Neuron (in vitro differentiated cells): ENCODE results near the gene KDM8.
"Not testable (repeated sequence)": the region's sequence is repeated elsewhere in the genome, so short reads cannot be mapped to it uniquely, and the experiment has no call there.

Experiments
- H2AFZ ChIP-seq: one replicate; pipeline ENCODE4 v1.6.1; 2013; ENCODE audit warnings: low read depth, mild to moderate bottlenecking, inconsistent platforms, low read length, moderate library complexity
- H3K27me3 ChIP-seq: one replicate; pipeline ENCODE4 v1.6.1; 2013; ENCODE audit warnings: low read length; ENCODE audit not compliant: insufficient read depth
- H3K36me3 ChIP-seq: one replicate; pipeline ENCODE4 v1.6.1; 2013; ENCODE audit warnings: low read length; ENCODE audit not compliant: insufficient read depth
- H3K4me1 ChIP-seq: one replicate; pipeline ENCODE4 v1.6.1; 2013; ENCODE audit warnings: low read length; ENCODE audit not compliant: insufficient read depth
- H3K4me3 ChIP-seq: 2 replicates; pipeline ENCODE4 v1.5.1; 2013; ENCODE audit warnings: mild to moderate bottlenecking, low read length, moderate library complexity
- H3K9me3 ChIP-seq: one replicate; pipeline ENCODE4 v1.6.1; 2013; ENCODE audit warnings: low read length

The KDM8 gene

DNA sequence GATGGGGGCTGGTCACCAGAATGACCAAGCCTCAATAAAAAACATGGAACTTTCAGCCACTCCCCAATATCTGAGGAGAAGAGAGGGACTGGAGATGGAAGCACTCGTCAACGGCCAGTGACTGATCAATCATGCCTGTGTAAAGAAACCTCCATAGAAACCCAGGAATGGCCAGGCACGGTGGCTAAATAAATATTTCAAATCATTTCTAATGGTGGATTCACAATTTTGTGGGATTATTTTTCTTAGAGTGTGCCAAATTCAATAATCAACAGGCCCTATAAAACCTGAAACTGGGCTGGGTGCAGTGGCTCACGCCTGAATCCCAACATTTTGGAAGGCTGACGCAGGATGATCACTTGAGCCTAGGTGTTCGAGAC, 48.9 kb downstream of the KDM8 start:
- Histone ChIP-seq H2AFZ (no peak overlapping the region), H3K9me3 (no peaks in the 10 kb centered on the region), H3K4me3 (no peak overlapping the region), H3K27me3 (no peaks in the 10 kb centered on the region), H3K36me3 (peaks cover 29% of the 10 kb centered on the region), H3K4me1 (no peaks in the 10 kb centered on the region)

DNA sequence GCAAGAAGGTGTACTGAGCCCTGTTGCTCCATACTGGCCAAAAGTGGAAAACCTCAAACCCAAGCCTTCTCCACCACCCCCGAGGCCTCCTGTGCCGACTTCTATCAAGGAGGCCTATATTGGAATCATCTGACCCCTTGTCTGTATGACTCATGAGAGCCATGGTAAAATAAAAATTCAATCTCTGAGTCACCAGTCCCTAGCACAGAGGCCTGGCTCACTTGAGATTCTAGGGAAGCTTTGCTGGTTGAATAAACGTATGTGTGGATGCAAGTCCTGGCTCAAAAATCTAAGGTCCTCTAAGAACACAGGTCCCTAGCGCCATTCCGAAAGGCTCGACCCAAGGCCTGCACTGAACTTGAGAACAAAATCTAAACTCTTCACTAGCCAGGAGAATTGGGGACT, 50.2 kb downstream of the KDM8 start:
- Histone ChIP-seq H3K36me3 (peaks cover 32% of the 10 kb centered on the region), H3K4me3 (no peak overlapping the region), H3K27me3 (no peaks in the 10 kb centered on the region), H3K4me1 (no peaks in the 10 kb centered on the region), H3K9me3 (no peaks in the 10 kb centered on the region), H2AFZ (no peak overlapping the region)

DNA sequence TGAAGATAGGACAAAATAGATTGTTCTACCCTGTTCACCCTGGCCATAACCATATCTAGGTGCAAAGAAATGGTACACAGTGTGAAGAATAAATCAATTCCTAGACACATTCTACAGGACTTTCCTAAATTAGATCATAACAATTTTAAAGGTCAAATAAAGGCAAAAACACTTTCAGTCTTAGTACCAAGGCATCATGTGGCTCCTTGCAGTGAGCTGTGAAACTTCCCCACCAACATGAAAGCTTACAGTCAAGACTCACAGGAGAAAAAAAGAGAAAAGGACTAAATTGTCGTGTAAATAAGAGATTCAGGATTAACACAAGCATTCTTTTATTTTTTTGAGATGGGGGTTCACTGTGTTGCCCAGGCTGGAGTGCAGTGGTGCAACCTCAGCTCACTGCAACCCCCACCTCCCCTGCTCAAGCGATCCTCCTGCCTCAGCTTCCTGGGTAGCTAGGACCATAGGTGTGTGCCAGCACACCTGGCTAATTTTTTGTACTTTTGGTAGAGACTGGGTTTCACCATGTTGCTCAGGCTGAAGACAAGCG, 51.0 kb downstream of the KDM8 start:
- H3K9me3 ChIP-seq = no peaks in the 10 kb centered on the region
- no peak overlapping the region for H2AFZ ChIP-seq
- no peaks in the 10 kb centered on the region for H3K27me3 ChIP-seq

GRCh38 chr16:27256861-27257260, 53.5 kb downstream of the KDM8 start:
- no peak overlapping the region for H2AFZ ChIP-seq
- H3K36me3 ChIP-seq = peaks cover 32% of the 10 kb centered on the region
- no peaks in the 10 kb centered on the region for H3K9me3 ChIP-seq
- H3K4me3 ChIP-seq = no peak overlapping the region
- H3K27me3 ChIP-seq = no peaks in the 10 kb centered on the region
- peaks cover 9% of the 10 kb centered on the region for H3K4me1 ChIP-seq

More for the DNA sequence above, 51.0 kb downstream of the KDM8 start:
- Histone ChIP-seq H3K4me3 (no peak overlapping the region), H3K36me3 (peaks cover 32% of the 10 kb centered on the region), H3K4me1 (peaks cover 3% of the 10 kb centered on the region)

DNA sequence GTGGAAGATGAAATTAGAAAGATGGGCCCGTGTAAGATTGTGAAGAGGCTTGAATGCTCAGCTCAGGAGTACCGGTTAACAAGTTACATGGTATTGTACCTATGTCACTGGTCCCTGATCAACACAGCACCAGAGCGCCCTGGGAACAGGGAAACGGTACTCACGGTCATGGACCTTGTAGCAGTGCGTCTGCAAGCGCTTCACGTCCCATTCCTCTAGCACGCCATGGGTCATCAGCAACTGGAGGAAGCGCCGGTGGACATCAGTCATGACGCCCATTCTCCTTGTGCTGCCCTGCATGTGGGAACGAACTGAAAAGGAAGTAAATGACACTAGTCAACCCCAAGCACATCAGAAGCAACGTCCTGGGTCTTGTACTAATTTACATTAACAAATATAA, 53.9 kb downstream of the KDM8 start:
- Histone ChIP-seq H3K9me3 (no peaks in the 10 kb centered on the region), H3K4me3 (no peak overlapping the region), H3K36me3 (peaks cover 29% of the 10 kb centered on the region), H3K27me3 (no peaks in the 10 kb centered on the region), H2AFZ (no peak overlapping the region), H3K4me1 (peaks cover 9% of the 10 kb centered on the region)

- H3K4me1 ChIP-seq = peaks cover 9% of the 10 kb centered on the region
- H3K9me3 ChIP-seq = no peaks in the 10 kb centered on the region
- H3K36me3 ChIP-seq = peaks cover 26% of the 10 kb centered on the region
- H3K27me3 ChIP-seq = no peaks in the 10 kb centered on the region
- no peak overlapping the region for H2AFZ ChIP-seq
- H3K4me3 ChIP-seq = no peak overlapping the region
These were observed 55.0 kb downstream of the KDM8 start for GRCh38 chr16:27258241-27258734.

- Histone ChIP-seq H2AFZ (no peak overlapping the region), H3K36me3 (peaks cover 26% of the 10 kb centered on the region), H3K4me3 (no peak overlapping the region), H3K27me3 (no peaks in the 10 kb centered on the region), H3K9me3 (no peaks in the 10 kb centered on the region), H3K4me1 (peaks cover 9% of the 10 kb centered on the region)
These were observed 56.4 kb downstream of the KDM8 start for GRCh38 chr16:27259710-27260109.

DNA sequence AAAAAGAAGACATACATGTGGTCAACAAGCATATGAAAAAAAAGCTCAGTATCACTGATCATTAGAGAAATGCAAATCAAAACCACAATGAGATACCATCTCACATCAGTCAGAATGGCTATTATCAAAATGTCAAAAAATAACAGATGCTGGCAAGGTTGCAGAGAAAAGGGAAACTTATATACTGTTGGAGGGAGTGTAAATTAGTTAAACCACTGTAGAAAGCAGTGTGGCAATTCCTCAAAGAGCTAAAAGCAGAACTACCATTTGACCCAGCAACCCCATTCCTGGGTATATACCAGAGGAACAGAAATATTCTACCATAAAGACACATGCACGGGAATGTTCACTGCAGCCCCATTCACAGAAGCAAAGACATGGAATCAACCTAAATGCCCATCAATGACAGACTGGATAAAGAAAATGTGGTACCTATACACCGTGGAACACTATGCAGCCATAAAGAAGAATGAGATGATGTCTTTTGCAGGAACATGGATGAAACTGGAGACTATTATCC, 59.6 kb downstream of the KDM8 start:
- peaks cover 11% of the 10 kb centered on the region for H3K4me1 ChIP-seq
- not testable (repeated sequence) for H3K9me3 ChIP-seq, H3K27me3 ChIP-seq

DNA sequence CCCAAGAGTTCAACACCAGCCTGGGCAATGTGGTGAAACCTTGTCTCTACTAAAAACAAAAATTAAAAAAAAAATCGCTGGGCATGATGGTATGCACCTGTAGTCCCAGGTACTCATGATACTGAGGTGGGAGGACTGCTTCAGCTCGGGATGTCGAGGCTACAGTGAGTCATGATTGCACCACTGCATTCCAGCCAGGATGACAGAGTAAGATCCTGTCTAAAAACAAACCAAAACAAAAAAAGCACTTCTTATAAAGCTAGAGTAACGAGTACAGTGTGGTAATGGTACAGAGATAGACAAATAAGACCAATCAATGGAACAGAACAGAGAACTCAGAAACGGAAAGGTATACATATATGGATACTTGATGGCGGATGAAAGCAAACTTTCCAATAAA, 60.8 kb downstream of the KDM8 start:
- Histone ChIP-seq H3K27me3 (no peaks in the 10 kb centered on the region), H3K9me3 (no peaks in the 10 kb centered on the region), H3K4me1 (peaks cover 11% of the 10 kb centered on the region), H3K4me3 (no peak overlapping the region), H3K36me3 (peaks cover 3% of the 10 kb centered on the region), H2AFZ (no peak overlapping the region)

More for the DNA sequence above, 59.6 kb downstream of the KDM8 start:
- not testable (repeated sequence) for H3K36me3 ChIP-seq, H3K4me3 ChIP-seq, H2AFZ ChIP-seq

DNA sequence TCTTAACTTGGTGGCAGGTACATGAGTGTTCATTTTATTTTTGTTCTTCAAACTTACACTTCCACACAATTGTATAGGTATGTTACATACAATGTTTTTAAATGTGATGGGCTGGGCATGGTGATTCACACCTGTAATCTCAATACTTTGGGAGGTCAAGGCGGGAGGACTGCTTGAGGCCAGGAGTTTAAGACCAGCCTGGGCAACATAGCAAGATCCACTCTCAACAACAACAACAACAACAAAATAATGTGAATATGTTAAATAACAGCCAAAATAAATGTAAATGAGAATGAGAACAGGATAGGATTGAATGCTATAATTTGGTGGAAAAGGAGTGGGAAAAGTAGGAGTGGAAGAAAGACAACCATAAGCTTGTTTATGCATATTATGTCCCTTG, 62.7 kb downstream of the KDM8 start:
- no peaks in the 10 kb centered on the region for H3K27me3 ChIP-seq
- H3K4me1 ChIP-seq = peaks cover 6% of the 10 kb centered on the region
- H3K9me3 ChIP-seq = no peaks in the 10 kb centered on the region
- H3K36me3 ChIP-seq = peaks cover 3% of the 10 kb centered on the region
- no peak overlapping the region for H3K4me3 ChIP-seq
- H2AFZ ChIP-seq = no peak overlapping the region

- Histone ChIP-seq H3K27me3 (no peaks in the 10 kb centered on the region), H2AFZ (no peak overlapping the region), H3K9me3 (no peaks in the 10 kb centered on the region), H3K4me1 (peaks cover 6% of the 10 kb centered on the region), H3K4me3 (no peak overlapping the region), H3K36me3 (peaks cover 3% of the 10 kb centered on the region)
These were observed 63.8 kb downstream of the KDM8 start for GRCh38 chr16:27267037-27267677.

- H3K4me3 ChIP-seq = peak within 1 kb of the TSS; percentile 58
- no peaks in the 10 kb centered on the region for H3K27me3 ChIP-seq
- no peaks in the 10 kb centered on the region for H3K9me3 ChIP-seq
- H3K4me1 ChIP-seq = peaks cover 6% of the 10 kb centered on the region
- H2AFZ ChIP-seq = peak within 1 kb of the TSS; percentile 53
- peaks cover 3% of the 10 kb centered on the region for H3K36me3 ChIP-seq
These were observed 65.3 kb downstream of the KDM8 start, which contains the start of gene NSMCE1 for GRCh38 chr16:27268376-27269299. Gene NSMCE1, minus strand, starts transcription at chr16:27268772. Its CDS starts 11,202 bp downstream, at chr16:27257570.
